ENCODE measurements around the gene ARHGEF5. TPM values are rescaled to one million over a fixed set of nuclear protein-coding genes. Genes with fewer than 3 reads are reported as not detected.
"Not testable (repeated sequence)": the region's sequence is repeated elsewhere in the genome, so short reads cannot be mapped to it uniquely, and the experiment has no call there.

ARHGEF5 gene
- 10 to 100 TPM; 13.4 to 16.8 TPM for total RNA-seq

- Mint-ChIP-seq H3K4me3 (peak within 1 kb of the TSS; percentile 86 to 93), H3K27ac (peak within 1 kb of the TSS; percentile 98)
- peak; percentile 85 to 87 for ATAC-seq (replicated peaks in 1 of 2)
- H3K9me3 Mint-ChIP-seq; H3K36me3 Mint-ChIP-seq (ENCODE audit: insufficient read depth in 2 of 2); H3K27me3 Mint-ChIP-seq (ENCODE audit: low read depth); DNase-seq; H3K4me1 Mint-ChIP-seq (ENCODE audit: low read depth): not testable (repeated sequence)
Measured at GRCh38 chr7:144355176-144355822, at the start of gene ARHGEF5. ARHGEF5 (plus strand) TSS chr7:144355402; CDS start chr7:144362670, 7,268 bp downstream.

GRCh38 chr7:144309702-144310101 is 45.5 kb upstream of the ARHGEF5 start:
- ATAC-seq (replicated peaks in 1 of 2); DNase-seq; H3K4me1 Mint-ChIP-seq (ENCODE audit: low read depth); H3K4me3 Mint-ChIP-seq; H3K27ac Mint-ChIP-seq; H3K27me3 Mint-ChIP-seq (ENCODE audit: low read depth); H3K36me3 Mint-ChIP-seq (ENCODE audit: insufficient read depth in 2 of 2); H3K9me3 Mint-ChIP-seq: not testable (repeated sequence)

GRCh38 chr7:144311218-144311617 is 44.0 kb upstream of the ARHGEF5 start:
- not testable (repeated sequence) for H3K27me3 Mint-ChIP-seq (ENCODE audit: low read depth); H3K4me1 Mint-ChIP-seq (ENCODE audit: low read depth)

GRCh38 chr7:144311872-144312469 is 43.2 kb upstream of the ARHGEF5 start, which contains the start of gene OR2A1:
OR2A1 (plus strand) TSS chr7:144312419; CDS start chr7:144318125, 5,706 bp downstream.
- not testable (repeated sequence) for H3K27ac Mint-ChIP-seq; H3K4me1 Mint-ChIP-seq (ENCODE audit: low read depth); H3K27me3 Mint-ChIP-seq (ENCODE audit: low read depth); ATAC-seq (replicated peaks in 1 of 2); H3K9me3 Mint-ChIP-seq; DNase-seq; H3K4me3 Mint-ChIP-seq; H3K36me3 Mint-ChIP-seq (ENCODE audit: insufficient read depth in 2 of 2)

More at GRCh38 chr7:144311218-144311617, 44.0 kb upstream of the ARHGEF5 start:
- ATAC-seq (replicated peaks in 1 of 2); H3K4me3 Mint-ChIP-seq; H3K9me3 Mint-ChIP-seq; H3K36me3 Mint-ChIP-seq (ENCODE audit: insufficient read depth in 2 of 2); DNase-seq; H3K27ac Mint-ChIP-seq: not testable (repeated sequence)

- not testable (repeated sequence) for DNase-seq; H3K27ac Mint-ChIP-seq; ATAC-seq (replicated peaks in 1 of 2); H3K4me3 Mint-ChIP-seq; H3K9me3 Mint-ChIP-seq; H3K27me3 Mint-ChIP-seq (ENCODE audit: low read depth); H3K4me1 Mint-ChIP-seq (ENCODE audit: low read depth); H3K36me3 Mint-ChIP-seq (ENCODE audit: insufficient read depth in 2 of 2)
Measured at GRCh38 chr7:144317537-144317936, 37.7 kb upstream of the ARHGEF5 start.

GRCh38 chr7:144319547-144319946 is 35.7 kb upstream of the ARHGEF5 start:
- H3K36me3 Mint-ChIP-seq (ENCODE audit: insufficient read depth in 2 of 2); H3K9me3 Mint-ChIP-seq; H3K4me1 Mint-ChIP-seq (ENCODE audit: low read depth); DNase-seq; H3K4me3 Mint-ChIP-seq; ATAC-seq (replicated peaks in 1 of 2); H3K27ac Mint-ChIP-seq; H3K27me3 Mint-ChIP-seq (ENCODE audit: low read depth): not testable (repeated sequence)

- not testable (repeated sequence) for DNase-seq; H3K9me3 Mint-ChIP-seq; H3K27ac Mint-ChIP-seq; H3K36me3 Mint-ChIP-seq (ENCODE audit: insufficient read depth in 2 of 2); H3K4me3 Mint-ChIP-seq; ATAC-seq (replicated peaks in 1 of 2); H3K27me3 Mint-ChIP-seq (ENCODE audit: low read depth); H3K4me1 Mint-ChIP-seq (ENCODE audit: low read depth)
Measured at GRCh38 chr7:144321677-144322206, 33.5 kb upstream of the ARHGEF5 start.

- H3K27ac Mint-ChIP-seq; H3K4me3 Mint-ChIP-seq; DNase-seq; H3K4me1 Mint-ChIP-seq (ENCODE audit: low read depth); H3K27me3 Mint-ChIP-seq (ENCODE audit: low read depth); ATAC-seq (replicated peaks in 1 of 2); H3K36me3 Mint-ChIP-seq (ENCODE audit: insufficient read depth in 2 of 2); H3K9me3 Mint-ChIP-seq: not testable (repeated sequence)
Measured at GRCh38 chr7:144323359-144323758, 31.8 kb upstream of the ARHGEF5 start.

- not testable (repeated sequence) for H3K36me3 Mint-ChIP-seq (ENCODE audit: insufficient read depth in 2 of 2); H3K9me3 Mint-ChIP-seq; H3K4me3 Mint-ChIP-seq; ATAC-seq (replicated peaks in 1 of 2); H3K27ac Mint-ChIP-seq; H3K27me3 Mint-ChIP-seq (ENCODE audit: low read depth); DNase-seq; H3K4me1 Mint-ChIP-seq (ENCODE audit: low read depth)
Measured at GRCh38 chr7:144325868-144326267, 29.3 kb upstream of the ARHGEF5 start.

GRCh38 chr7:144330044-144330443 is 25.2 kb upstream of the ARHGEF5 start:
- not testable (repeated sequence) for ATAC-seq (replicated peaks in 1 of 2); DNase-seq; H3K4me3 Mint-ChIP-seq; H3K36me3 Mint-ChIP-seq (ENCODE audit: insufficient read depth in 2 of 2); H3K27ac Mint-ChIP-seq; H3K9me3 Mint-ChIP-seq; H3K27me3 Mint-ChIP-seq (ENCODE audit: low read depth); H3K4me1 Mint-ChIP-seq (ENCODE audit: low read depth)

GRCh38 chr7:144331221-144331995 is 23.8 kb upstream of the ARHGEF5 start:
- H3K36me3 Mint-ChIP-seq (ENCODE audit: insufficient read depth in 2 of 2); H3K4me1 Mint-ChIP-seq (ENCODE audit: low read depth): not testable (repeated sequence)

GRCh38 chr7:144331996-144332288 is 23.3 kb upstream of the ARHGEF5 start:
- not testable (repeated sequence) for H3K27ac Mint-ChIP-seq, H3K4me3 Mint-ChIP-seq, DNase-seq

More at GRCh38 chr7:144331221-144331995, 23.8 kb upstream of the ARHGEF5 start:
- not testable (repeated sequence) for H3K4me3 Mint-ChIP-seq; H3K9me3 Mint-ChIP-seq; H3K27me3 Mint-ChIP-seq (ENCODE audit: low read depth); DNase-seq; H3K27ac Mint-ChIP-seq
- ATAC-seq (replicated peaks in 1 of 2) = peak; percentile 52 to 84

GRCh38 chr7:144348625-144349024 is 6.6 kb upstream of the ARHGEF5 start:
- H3K27ac Mint-ChIP-seq; H3K4me1 Mint-ChIP-seq (ENCODE audit: low read depth); H3K4me3 Mint-ChIP-seq; H3K9me3 Mint-ChIP-seq; DNase-seq; H3K27me3 Mint-ChIP-seq (ENCODE audit: low read depth); H3K36me3 Mint-ChIP-seq (ENCODE audit: insufficient read depth in 2 of 2): not testable (repeated sequence)
- peak; percentile 92 to 94 for ATAC-seq (replicated peaks in 1 of 2)

More at GRCh38 chr7:144331996-144332288, 23.3 kb upstream of the ARHGEF5 start:
- peak in 1 of 2 donors; percentile 11 for ATAC-seq (replicated peaks in 1 of 2)
- H3K36me3 Mint-ChIP-seq (ENCODE audit: insufficient read depth in 2 of 2); H3K4me1 Mint-ChIP-seq (ENCODE audit: low read depth); H3K9me3 Mint-ChIP-seq; H3K27me3 Mint-ChIP-seq (ENCODE audit: low read depth): not testable (repeated sequence)

All from activated T-cell treated with anti-CD3 and anti-CD28 coated beads, Interleukin-2, amount 50 U/mL, for 72 hours (primary cell).